ENCODE data around the gene GSN.

GSN gene

GRCh38 chr9:121246821-121247561, 21.0 kb upstream of the GSN start:
- H3K27ac ChIP-seq: no peak overlapping the region
- TF ChIP-seq ZFX (IDR thresholded peaks at IDR 0.05) (no peak), CTCF (conservative IDR thresholded peaks at IDR 0.05) (no peak)

GRCh38 chr9:121249563-121249962, 18.4 kb upstream of the GSN start:
- no peak for TF ChIP-seq CTCF (conservative IDR thresholded peaks at IDR 0.05)
- no peak for TF ChIP-seq ZFX (IDR thresholded peaks at IDR 0.05)
- H3K27ac ChIP-seq: no peak overlapping the region

GRCh38 chr9:121252104-121252851, 15.7 kb upstream of the GSN start:
- TF ChIP-seq CTCF (conservative IDR thresholded peaks at IDR 0.05) (no peak), ZFX (IDR thresholded peaks at IDR 0.05) (no peak)
- H3K27ac ChIP-seq: no peak overlapping the region

- TF ChIP-seq CTCF (conservative IDR thresholded peaks at IDR 0.05): no peak
- no peak for TF ChIP-seq ZFX (IDR thresholded peaks at IDR 0.05)
- H3K27ac ChIP-seq: no peak overlapping the region
Measured at GRCh38 chr9:121253162-121253561, 14.8 kb upstream of the GSN start.

- H3K27ac ChIP-seq: no peak overlapping the region
- TF ChIP-seq ZFX (IDR thresholded peaks at IDR 0.05) (no peak), CTCF (conservative IDR thresholded peaks at IDR 0.05) (no peak)
Measured at GRCh38 chr9:121253821-121254501, 14.0 kb upstream of the GSN start.

GRCh38 chr9:121259498-121259897, 8.5 kb upstream of the GSN start:
- H3K27ac ChIP-seq: no peak overlapping the region
- TF ChIP-seq CTCF (conservative IDR thresholded peaks at IDR 0.05): no peak
- no peak for TF ChIP-seq ZFX (IDR thresholded peaks at IDR 0.05)

GRCh38 chr9:121259935-121260334, 8.0 kb upstream of the GSN start:
- TF ChIP-seq CTCF (conservative IDR thresholded peaks at IDR 0.05): no peak
- no peak for TF ChIP-seq ZFX (IDR thresholded peaks at IDR 0.05)

More at GRCh38 chr9:121259935-121260334, 8.0 kb upstream of the GSN start:
- H3K27ac ChIP-seq: no peak overlapping the region

Measured in C4-2B (cell line).